ENCODE measurements around the gene SGSM1.

SGSM1 gene

DNA sequence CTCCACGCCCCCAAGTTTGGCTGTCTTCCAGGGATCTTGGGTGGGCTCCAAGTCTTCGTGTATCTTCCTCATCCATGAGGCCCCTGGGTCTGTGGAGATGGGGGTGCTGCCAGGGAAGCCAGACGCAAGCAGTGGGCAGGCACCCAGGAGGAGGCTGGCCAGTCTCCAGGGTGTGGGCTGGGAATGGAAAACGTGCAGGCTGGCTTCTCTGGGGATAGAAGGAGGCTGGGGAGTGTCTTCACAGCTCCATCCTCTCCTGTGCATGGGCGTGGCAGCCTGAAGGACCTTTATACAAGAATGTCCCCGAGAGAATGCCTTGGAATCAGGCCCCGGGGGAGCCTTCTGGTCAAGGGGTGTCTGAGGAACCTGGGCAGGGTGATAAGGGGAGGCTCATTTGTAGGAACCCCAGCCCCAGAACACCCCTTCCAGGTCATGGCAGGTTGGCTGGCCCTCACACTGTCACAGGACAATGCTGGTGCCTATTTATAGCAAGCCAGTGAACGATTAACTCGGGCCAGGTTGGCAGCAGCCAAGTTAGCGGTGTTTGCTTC lies 14.0 kb downstream of the SGSM1 start:
- TF ChIP-seq, protein P1, sequence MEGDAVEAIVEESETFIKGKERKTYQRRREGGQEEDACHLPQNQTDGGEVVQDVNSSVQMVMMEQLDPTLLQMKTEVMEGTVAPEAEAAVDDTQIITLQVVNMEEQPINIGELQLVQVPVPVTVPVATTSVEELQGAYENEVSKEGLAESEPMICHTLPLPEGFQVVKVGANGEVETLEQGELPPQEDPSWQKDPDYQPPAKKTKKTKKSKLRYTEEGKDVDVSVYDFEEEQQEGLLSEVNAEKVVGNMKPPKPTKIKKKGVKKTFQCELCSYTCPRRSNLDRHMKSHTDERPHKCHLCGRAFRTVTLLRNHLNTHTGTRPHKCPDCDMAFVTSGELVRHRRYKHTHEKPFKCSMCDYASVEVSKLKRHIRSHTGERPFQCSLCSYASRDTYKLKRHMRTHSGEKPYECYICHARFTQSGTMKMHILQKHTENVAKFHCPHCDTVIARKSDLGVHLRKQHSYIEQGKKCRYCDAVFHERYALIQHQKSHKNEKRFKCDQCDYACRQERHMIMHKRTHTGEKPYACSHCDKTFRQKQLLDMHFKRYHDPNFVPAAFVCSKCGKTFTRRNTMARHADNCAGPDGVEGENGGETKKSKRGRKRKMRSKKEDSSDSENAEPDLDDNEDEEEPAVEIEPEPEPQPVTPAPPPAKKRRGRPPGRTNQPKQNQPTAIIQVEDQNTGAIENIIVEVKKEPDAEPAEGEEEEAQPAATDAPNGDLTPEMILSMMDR (IDR thresholded peaks at IDR 0.05; ENCODE audit: borderline replicate concordance, insufficient read depth, low read depth, low read length) = no peak
- H3K4me3 ChIP-seq (ENCODE audit: low read depth, low read length) = no peak overlapping the region

DNA sequence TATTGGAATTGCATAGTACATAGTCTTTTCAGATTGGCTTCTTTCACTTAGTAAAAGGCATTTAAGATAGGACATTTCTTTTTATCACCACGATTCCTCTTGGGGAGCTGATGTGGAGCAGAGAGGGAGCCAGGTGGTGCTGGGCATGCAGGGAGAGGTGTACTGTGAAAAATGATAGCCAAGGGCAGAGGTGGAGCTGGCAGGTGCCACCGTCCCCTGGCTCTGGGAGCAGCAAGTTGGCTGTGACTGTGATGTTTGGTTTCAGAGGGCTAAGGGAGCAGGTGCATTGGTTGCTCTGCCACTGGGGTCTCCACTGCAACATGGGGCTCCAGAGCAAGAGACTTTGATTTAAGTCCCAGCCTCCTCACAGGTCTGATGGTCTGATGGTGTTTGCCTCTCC lies 16.5 kb downstream of the SGSM1 start:
- TF ChIP-seq, protein P1 (IDR thresholded peaks at IDR 0.05; ENCODE audit: borderline replicate concordance, insufficient read depth, low read depth, low read length) = no peak
- no peak overlapping the region for H3K4me3 ChIP-seq (ENCODE audit: low read depth, low read length)

DNA sequence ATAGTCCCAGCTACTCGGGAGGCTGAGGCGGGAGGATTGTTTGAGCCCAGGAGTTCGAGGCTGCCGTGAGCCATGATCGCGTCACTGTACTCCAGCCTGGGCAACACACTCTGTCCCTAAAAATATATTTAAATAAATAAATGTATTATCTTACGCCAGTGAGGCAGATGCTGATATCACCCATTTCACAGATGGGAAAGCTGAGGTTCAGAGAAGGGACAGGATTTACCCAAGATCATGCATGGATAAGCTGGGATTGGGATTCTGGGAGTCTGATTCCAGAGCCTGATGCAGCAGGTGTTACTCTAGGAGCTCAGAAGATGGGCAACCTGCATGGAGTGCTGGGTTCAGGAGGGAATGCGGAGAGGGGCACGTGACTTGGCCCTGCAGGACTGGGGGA lies 17.8 kb downstream of the SGSM1 start:
- TF ChIP-seq, protein P1 (IDR thresholded peaks at IDR 0.05; ENCODE audit: borderline replicate concordance, insufficient read depth, low read depth, low read length) = no peak
- H3K4me3 ChIP-seq (ENCODE audit: low read depth, low read length) = no peak overlapping the region

DNA sequence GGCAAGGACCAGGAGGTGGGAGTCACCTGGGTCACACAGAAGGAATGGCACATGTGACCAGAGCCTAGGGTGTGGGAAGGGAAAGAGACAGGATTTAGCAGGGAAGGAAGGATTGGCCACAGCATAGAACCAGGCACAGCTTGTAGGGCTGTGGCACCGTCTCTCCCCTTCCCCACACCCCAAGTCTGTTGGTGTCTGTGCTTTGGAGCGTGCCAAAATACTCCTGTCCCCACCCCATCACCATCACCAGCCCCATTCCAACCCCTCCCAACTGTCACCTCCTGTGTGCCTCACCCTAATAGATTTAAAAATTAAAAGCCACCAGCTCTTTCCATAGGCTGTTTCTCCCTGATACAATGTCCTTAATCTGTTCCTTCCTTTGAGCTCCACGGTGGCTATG lies 18.2 kb downstream of the SGSM1 start:
- TF ChIP-seq, protein P1 (IDR thresholded peaks at IDR 0.05; ENCODE audit: borderline replicate concordance, insufficient read depth, low read depth, low read length) = no peak
- H3K4me3 ChIP-seq (ENCODE audit: low read depth, low read length) = no peak overlapping the region

DNA sequence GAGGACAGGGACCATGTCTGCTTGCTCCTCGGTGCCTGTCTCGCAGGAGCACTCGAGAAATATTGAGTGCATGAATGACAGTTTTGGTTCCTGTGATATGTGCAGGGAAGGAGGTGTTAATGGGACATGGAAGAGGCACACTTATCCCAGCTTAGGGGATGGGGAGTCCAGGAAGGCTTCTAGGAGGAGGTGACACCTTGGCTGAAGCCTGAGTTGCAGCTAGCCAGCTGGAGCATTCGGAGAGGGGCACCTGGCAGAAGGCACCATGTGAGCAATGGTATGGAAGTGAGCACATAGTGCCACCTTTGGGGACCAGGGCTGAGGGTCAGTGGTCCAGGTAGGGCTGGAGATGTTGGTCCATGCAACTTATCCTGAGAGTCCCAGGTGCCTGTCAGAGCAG lies 18.9 kb downstream of the SGSM1 start:
- TF ChIP-seq, protein P1 (IDR thresholded peaks at IDR 0.05; ENCODE audit: borderline replicate concordance, insufficient read depth, low read depth, low read length) = no peak
- H3K4me3 ChIP-seq (ENCODE audit: low read depth, low read length) = no peak overlapping the region

DNA sequence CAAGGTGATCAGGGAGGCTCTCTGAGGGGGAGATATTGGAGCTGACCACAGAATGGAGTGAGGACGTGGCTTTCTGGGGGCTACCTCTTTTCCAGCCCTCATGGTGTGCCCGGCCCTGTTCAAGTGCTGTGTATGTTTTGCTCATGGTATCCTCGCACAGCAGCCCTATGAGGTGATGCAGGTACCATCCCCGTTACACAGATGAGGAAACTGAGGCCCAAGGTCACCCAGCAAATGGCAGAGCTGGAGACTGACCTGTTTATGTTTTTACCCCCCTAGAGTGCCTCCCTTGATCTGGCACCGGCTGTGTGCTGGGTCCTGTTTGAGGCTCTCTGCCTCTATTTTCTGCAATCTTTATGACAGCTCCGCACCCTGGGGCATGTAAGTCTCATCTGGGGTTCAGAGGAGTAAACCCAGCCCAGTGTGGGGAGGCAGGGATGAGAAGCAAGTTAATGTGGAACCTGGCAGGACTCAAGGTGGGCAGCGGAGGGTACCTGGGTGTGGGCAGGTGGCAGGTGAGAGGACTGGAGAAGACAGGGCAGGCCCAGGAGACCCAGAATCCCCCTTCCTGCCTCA lies 20.8 kb downstream of the SGSM1 start:
- TF ChIP-seq, protein P1 (IDR thresholded peaks at IDR 0.05; ENCODE audit: borderline replicate concordance, insufficient read depth, low read depth, low read length) = no peak
- no peak overlapping the region for H3K4me3 ChIP-seq (ENCODE audit: low read depth, low read length)

DNA sequence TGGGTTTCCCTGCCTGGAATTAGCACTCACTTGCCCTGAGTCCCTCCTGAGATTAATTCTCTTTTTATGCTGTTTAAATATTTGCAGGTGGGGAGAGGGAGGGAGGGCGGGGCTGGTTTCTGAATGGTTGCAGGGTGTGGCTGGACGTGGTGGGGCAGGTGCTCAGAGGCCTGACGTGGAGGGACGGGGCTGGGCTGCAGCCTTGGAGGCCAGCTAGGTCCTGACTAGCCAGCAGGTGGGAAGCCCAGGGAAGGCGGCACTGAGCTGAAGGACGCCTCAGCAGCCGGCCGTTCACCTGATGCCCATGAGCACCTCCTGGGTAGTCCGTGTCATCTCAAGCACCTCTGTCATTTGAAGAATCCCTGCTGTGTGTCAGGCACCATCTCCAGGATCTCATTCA lies 21.3 kb downstream of the SGSM1 start:
- TF ChIP-seq, protein P1 (IDR thresholded peaks at IDR 0.05; ENCODE audit: borderline replicate concordance, insufficient read depth, low read depth, low read length) = no peak
- H3K4me3 ChIP-seq (ENCODE audit: low read depth, low read length) = no peak overlapping the region
